PC-3 (cell line): ENCODE results near the gene MSI2. TPM values are rescaled to one million over a fixed set of nuclear protein-coding genes. Genes with fewer than 3 reads are reported as not detected.

ENCODE experiments used
- ATAC-seq: fragments of 200-7000 bp; cut with Tn5 transposase; 2 replicates; pipeline ENCODE4 v1.9.1; 2020; ENCODE audit warnings: mild to moderate bottlenecking, moderate library complexity
- BruUV-seq: library from RNA; stranded (reverse); fragments of 400-500 nt; replicated peaks from 2 replicates; lab custom pipeline; 2021; lab: Mats Ljungman, UMichigan
- CTCF ChIA-PET: fragments of 300-600 bp; sonication (Branson Sonifier 250); formaldehyde crosslinking; loops from one replicate; lab custom pipeline; 2022; ENCODE audit warnings: antibody characterized with exemption; lab: Charles Lee
- POLR2A ChIA-PET: fragments of 300-600 bp; sonication (Branson Sonifier 250); formaldehyde crosslinking; loops from one replicate; lab custom pipeline; 2022; ENCODE audit warnings: antibody characterized with exemption; ENCODE audit not compliant: unreplicated experiment; lab: Charles Lee
- DNase-seq: peaks from one replicate; pipeline ENCODE4 v3.0.0-alpha.2; 2015
- H2AFZ ChIP-seq: fragments of 300-600 bp; sonication (generic); 2 replicates; pipeline ENCODE4 v1.6.0; 2016; ENCODE audit warnings: antibody characterized with exemption, low read length
- H3F3A ChIP-seq: fragments of 300-600 bp; sonication (generic); one replicate; pipeline ENCODE4 v1.6.0; 2017; ENCODE audit warnings: antibody characterized with exemption, low read length, control low read depth, mild to moderate bottlenecking; ENCODE audit not compliant: unreplicated experiment
- H3K27ac ChIP-seq: fragments of 300-600 bp; sonication (generic); 2 replicates; pipeline ENCODE4 v1.5.1; 2016; ENCODE audit warnings: mild to moderate bottlenecking, low read length
- H3K27me3 ChIP-seq: fragments of 300-600 bp; sonication (generic); 2 replicates; pipeline ENCODE4 v1.6.1; 2016; ENCODE audit warnings: low read length, mixed read lengths
- H3K36me3 ChIP-seq: fragments of 300-600 bp; sonication (generic); 2 replicates; pipeline ENCODE4 v1.6.1; 2016; ENCODE audit warnings: low read depth, mixed run types, low read length, mixed read lengths
- H3K4me1 ChIP-seq: fragments of 300-600 bp; sonication (generic); 2 replicates; pipeline ENCODE4 v1.5.1; 2016; ENCODE audit warnings: low read length; ENCODE audit not compliant: insufficient read depth
- H3K4me2 ChIP-seq: fragments of 300-600 bp; sonication (generic); 2 replicates; pipeline ENCODE4 v1.6.0; 2016; ENCODE audit warnings: low read length
- H3K4me3 ChIP-seq: fragments of 300-600 bp; sonication (generic); 2 replicates; pipeline ENCODE4 v1.5.1; 2016; ENCODE audit warnings: mild to moderate bottlenecking, low read length, mixed read lengths
- H3K79me2 ChIP-seq: fragments of 300-600 bp; sonication (generic); 2 replicates; pipeline ENCODE4 v1.6.1; 2017; ENCODE audit warnings: low read length, mixed read lengths
- H3K9ac ChIP-seq: fragments of 300-600 bp; sonication (generic); 2 replicates; pipeline ENCODE4 v1.6.0; 2016; ENCODE audit warnings: mild to moderate bottlenecking, low read length
- H3K9me2 ChIP-seq: fragments of 300-600 bp; sonication (generic); replicated peaks from 2 replicates; pipeline ENCODE4 v1.6.1; 2016; ENCODE audit warnings: mixed run types, low read length, mixed read lengths
- H3K9me3 ChIP-seq: fragments of 300-600 bp; sonication (generic); 2 replicates; pipeline ENCODE4 v1.6.1; 2016; ENCODE audit warnings: low read length, mixed read lengths
- H4K20me1 ChIP-seq: fragments of 300-600 bp; sonication (generic); 2 replicates; pipeline ENCODE4 v1.6.1; 2016; ENCODE audit warnings: low read length, mixed read lengths
- CTCF ChIP-seq: fragments of 300-600 bp; sonication (generic); conservative IDR thresholded peaks from 2 replicates; pipeline ENCODE4 v1.5.1; 2017; ENCODE audit warnings: antibody characterized with exemption, low read depth, mild to moderate bottlenecking, low read length
- EZH2 ChIP-seq: fragments of 300-600 bp; sonication (generic); IDR thresholded peaks from one replicate; pipeline ENCODE4 v1.6.1; 2017; ENCODE audit warnings: antibody characterized with exemption, mild to moderate bottlenecking, low read length; ENCODE audit not compliant: unreplicated experiment
- EZH2phosphoT487 ChIP-seq: fragments of 300-600 bp; sonication (generic); IDR thresholded peaks from 2 replicates; pipeline ENCODE4 v1.6.1; 2018; ENCODE audit warnings: mild to moderate bottlenecking, antibody characterized with exemption, low read length, borderline replicate concordance
- intact Hi-C: fragments of 100-400 bp; cut with micrococcal nuclease; formaldehyde crosslinking; loops from 2 replicates; pipeline ENCODE4 v1.9.0; 2023
- total RNA-seq: library from RNA; depleted of rRNA; stranded (reverse); fragments of >200 nt; gene quantifications from 2 replicates; pipeline ENCODE4 v1.2.3, GENCODE V29; 2014

The MSI2 gene
- total RNA-seq, 1 experiment from 2014 or later, result 54.7 TPM

- no peak for ATAC-seq
Observed at GRCh38 chr17:57655553-57655952, 399.2 kb downstream of the MSI2 start.

GRCh38 chr17:57657211-57657610, 400.9 kb downstream of the MSI2 start:
- ChIA-PET POLR2A (no interaction called here), CTCF (interaction anchor here (0.7 kb wide), 1 partner anchor 14 kb away, joined by 3 read pairs; no protein-coding TSS in a partner anchor)
- no peaks in the 10 kb centered on the region for H3K9me2 ChIP-seq
- no peaks in the 10 kb centered on the region for H3F3A ChIP-seq
- TF ChIP-seq EZH2 (no peak), CTCF (no peak), EZH2phosphoT487 (no peak)
- no peak for ATAC-seq
- no peak overlapping the region for H3K4me3 ChIP-seq
- no peaks in the 10 kb centered on the region; the same call in 1 of the 2 replicates for H3K36me3 ChIP-seq
- no peak overlapping the region for H3K27ac ChIP-seq
- H3K4me1 ChIP-seq, result peaks cover 5% of the 10 kb centered on the region
- BruUV-seq, result no TSS peak
- no peak overlapping the region for H3K4me2 ChIP-seq
- H3K9me3 ChIP-seq, result no peaks in the 10 kb centered on the region
- H3K79me2 ChIP-seq, result no peaks in the 10 kb centered on the region
- H4K20me1 ChIP-seq, result no peaks in the 10 kb centered on the region
- H3K27me3 ChIP-seq, result no peaks in the 10 kb centered on the region
- no peak for DNase-seq
- intact Hi-C loops, result no loop called here
- H3K9ac ChIP-seq, result no peak overlapping the region
- no peak overlapping the region for H2AFZ ChIP-seq

More at GRCh38 chr17:57655553-57655952, 399.2 kb downstream of the MSI2 start:
- Histone ChIP-seq H3K4me2 (no peak overlapping the region), H3K9ac (no peak overlapping the region), H3K4me3 (no peak overlapping the region), H3F3A (no peaks in the 10 kb centered on the region), H3K9me3 (no peaks in the 10 kb centered on the region), H3K9me2 (no peaks in the 10 kb centered on the region), H3K36me3 (no peaks in the 10 kb centered on the region; the same call in 1 of the 2 replicates), H3K79me2 (no peaks in the 10 kb centered on the region), H4K20me1 (no peaks in the 10 kb centered on the region), H2AFZ (no peak overlapping the region), H3K27me3 (no peaks in the 10 kb centered on the region), H3K27ac (no peak overlapping the region), H3K4me1 (no peaks in the 10 kb centered on the region)
- intact Hi-C loops, result no loop called here
- no peak for TF ChIP-seq CTCF
- TF ChIP-seq EZH2phosphoT487, result no peak
- DNase-seq, result no peak
- CTCF ChIA-PET, result no interaction called here
- POLR2A ChIA-PET, result no interaction called here
- no TSS peak for BruUV-seq

- H3K36me3 ChIP-seq, result no peaks in the 10 kb centered on the region; the same call in 1 of the 2 replicates
- ATAC-seq (no peak), DNase-seq (no peak)
- TF ChIP-seq EZH2 (no peak), CTCF (no peak), EZH2phosphoT487 (no peak)
- ChIA-PET POLR2A (interaction anchor here (0.6 kb wide), 1 partner anchor 44 kb away, joined by 4 read pairs; no protein-coding TSS in a partner anchor), CTCF (interaction anchor here (0.6 to 2.0 kb wide), 3 partner anchors 10 to 419 kb away, joined by 3 to 12 read pairs (median 3); no protein-coding TSS in a partner anchor)
- no peaks in the 10 kb centered on the region for H4K20me1 ChIP-seq
- no peaks in the 10 kb centered on the region for H3F3A ChIP-seq
- H3K9me3 ChIP-seq, result no peaks in the 10 kb centered on the region
- BruUV-seq, result no TSS peak
- H3K4me2 ChIP-seq, result peak overlapping the region; percentile 79
- peaks cover 20% of the 10 kb centered on the region for H3K4me1 ChIP-seq
- no peak overlapping the region for H2AFZ ChIP-seq
- H3K4me3 ChIP-seq, result peak overlapping the region; percentile 44; the same call in 1 of the 2 replicates
- H3K27me3 ChIP-seq, result no peaks in the 10 kb centered on the region
- no peaks in the 10 kb centered on the region for H3K79me2 ChIP-seq
- peak overlapping the region; percentile 38 for H3K9ac ChIP-seq
- peak overlapping the region; percentile 79 for H3K27ac ChIP-seq
- H3K9me2 ChIP-seq, result no peaks in the 10 kb centered on the region
- intact Hi-C loops, result loop anchor here (1.0 to 5.0 kb wide), 4 partner anchors 65 to 405 kb away; partner anchors contain the start of gene MSI2
Observed at GRCh38 chr17:57662041-57662440, 405.7 kb downstream of the MSI2 start.
